BLaER1 (cell line): Measurements from ENCODE around the gene SPAG8.

ENCODE experiments used
- H3K27ac ChIP-seq: shearing (Covaris generic); formaldehyde crosslinking; 2 replicates; pipeline ENCODE4 v1.8.1; 2022
- H3K27me3 ChIP-seq: shearing (Covaris generic); formaldehyde crosslinking; 2 replicates; pipeline ENCODE4 v1.8.1; 2022
- H3K36me3 ChIP-seq: shearing (Covaris generic); formaldehyde crosslinking; 2 replicates; pipeline ENCODE4 v1.8.1; 2022
- H3K4me1 ChIP-seq: shearing (Covaris generic); formaldehyde crosslinking; 2 replicates; pipeline ENCODE4 v1.8.1; 2022
- H3K4me2 ChIP-seq: shearing (Covaris generic); formaldehyde crosslinking; 2 replicates; pipeline ENCODE4 v1.8.1; 2022
- H3K4me3 ChIP-seq: shearing (Covaris generic); formaldehyde crosslinking; 2 replicates; pipeline ENCODE4 v1.8.1; 2022
- H3K9ac ChIP-seq: shearing (Covaris generic); formaldehyde crosslinking; 2 replicates; pipeline ENCODE4 v1.8.1; 2022
- H3K9me3 ChIP-seq: shearing (Covaris generic); formaldehyde crosslinking; 2 replicates; pipeline ENCODE4 v1.8.1; 2022
- H4K20me1 ChIP-seq: shearing (Covaris generic); formaldehyde crosslinking; 2 replicates; pipeline ENCODE4 v1.8.1; 2022
- Cebpa-rat ChIP-seq: shearing (Covaris generic); IDR thresholded peaks from 2 replicates; pipeline ENCODE4 v1.8.1; 2022

SPAG8 gene

GRCh38 chr9:35798658-35799374 is 13.2 kb downstream of the SPAG8 start:
- Histone ChIP-seq H4K20me1 (no peaks in the 10 kb centered on the region), H3K4me3 (no peak overlapping the region), H3K4me1 (no peaks in the 10 kb centered on the region), H3K36me3 (peaks cover 3% of the 10 kb centered on the region; the same call in 1 of the 2 replicates), H3K4me2 (no peak overlapping the region), H3K9ac (no peak overlapping the region), H3K27me3 (no peaks in the 10 kb centered on the region), H3K27ac (no peak overlapping the region), H3K9me3 (no peaks in the 10 kb centered on the region)
- no peak for TF ChIP-seq Cebpa-rat

GRCh38 chr9:35797311-35798109 is 14.6 kb downstream of the SPAG8 start:
- Histone ChIP-seq H3K36me3 (peaks cover 3% of the 10 kb centered on the region; the same call in 1 of the 2 replicates), H3K4me1 (no peaks in the 10 kb centered on the region), H4K20me1 (no peaks in the 10 kb centered on the region), H3K9me3 (no peaks in the 10 kb centered on the region), H3K4me3 (no peak overlapping the region), H3K4me2 (no peak overlapping the region), H3K9ac (no peak overlapping the region), H3K27ac (no peak overlapping the region), H3K27me3 (peaks cover under 1% of the 10 kb centered on the region; the same call in 1 of the 2 replicates)
- TF ChIP-seq Cebpa-rat, result no peak

- H3K36me3 ChIP-seq, result peaks cover 3% of the 10 kb centered on the region; the same call in 1 of the 2 replicates
- no peaks in the 10 kb centered on the region for H3K9me3 ChIP-seq
- peaks cover 13% of the 10 kb centered on the region for H3K27me3 ChIP-seq
- no peak overlapping the region for H3K4me3 ChIP-seq
- peaks cover 4% of the 10 kb centered on the region; the same call in 1 of the 2 replicates for H3K4me1 ChIP-seq
- H4K20me1 ChIP-seq, result no peaks in the 10 kb centered on the region
- H3K27ac ChIP-seq, result no peak overlapping the region
- H3K9ac ChIP-seq, result no peak overlapping the region
- no peak for TF ChIP-seq Cebpa-rat
- no peak overlapping the region for H3K4me2 ChIP-seq
Measured at GRCh38 chr9:35795695-35796094, 16.4 kb downstream of the SPAG8 start.

DNA sequence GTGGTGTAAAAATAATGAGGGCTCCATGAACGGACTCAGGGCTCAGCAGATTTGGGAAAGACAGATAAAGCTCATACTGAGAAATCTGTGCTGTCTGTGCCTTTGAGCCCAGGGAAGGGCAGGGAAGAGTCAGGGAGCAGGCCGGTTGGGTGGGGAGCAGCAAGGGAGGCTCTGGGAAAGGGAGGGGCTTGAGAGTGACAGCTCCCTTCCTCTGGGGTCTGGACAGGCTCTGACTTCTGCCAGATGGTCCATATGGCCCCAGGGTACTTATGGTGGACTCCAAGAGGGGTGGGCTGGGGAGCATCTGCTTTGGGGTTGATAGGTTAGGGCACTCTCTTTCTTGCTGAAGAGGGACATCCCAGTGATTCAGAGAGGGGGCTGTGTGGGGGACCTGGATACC is 18.6 kb downstream of the SPAG8 start:
- Histone ChIP-seq H3K9me3 (no peaks in the 10 kb centered on the region), H3K27ac (no peak overlapping the region), H3K36me3 (no peaks in the 10 kb centered on the region), H3K27me3 (peaks cover 17% of the 10 kb centered on the region), H3K4me1 (peaks cover 8% of the 10 kb centered on the region; the same call in 1 of the 2 replicates), H3K4me3 (no peak overlapping the region), H3K9ac (no peak overlapping the region), H3K4me2 (no peak overlapping the region), H4K20me1 (no peaks in the 10 kb centered on the region)
- TF ChIP-seq Cebpa-rat, result no peak

- no peak overlapping the region for H3K4me3 ChIP-seq
- H3K36me3 ChIP-seq, result no peaks in the 10 kb centered on the region
- TF ChIP-seq Cebpa-rat, result no peak
- no peaks in the 10 kb centered on the region for H3K9me3 ChIP-seq
- no peak overlapping the region for H3K4me2 ChIP-seq
- H3K9ac ChIP-seq, result no peak overlapping the region
- H3K27me3 ChIP-seq, result peaks cover 17% of the 10 kb centered on the region
- no peaks in the 10 kb centered on the region for H4K20me1 ChIP-seq
- no peak overlapping the region for H3K27ac ChIP-seq
- H3K4me1 ChIP-seq, result peaks cover 8% of the 10 kb centered on the region; the same call in 1 of the 2 replicates
Measured at GRCh38 chr9:35792826-35793225, 19.2 kb downstream of the SPAG8 start.

GRCh38 chr9:35792024-35792813 is 19.8 kb downstream of the SPAG8 start:
- TF ChIP-seq Cebpa-rat, result no peak
- H3K4me3 ChIP-seq, result no peak overlapping the region
- no peak overlapping the region for H3K27ac ChIP-seq
- H3K9me3 ChIP-seq, result no peaks in the 10 kb centered on the region
- no peaks in the 10 kb centered on the region for H3K36me3 ChIP-seq
- H3K4me1 ChIP-seq, result peaks cover 12% of the 10 kb centered on the region; the same call in 1 of the 2 replicates
- H4K20me1 ChIP-seq, result no peaks in the 10 kb centered on the region
- H3K4me2 ChIP-seq, result no peak overlapping the region
- no peak overlapping the region for H3K9ac ChIP-seq
- H3K27me3 ChIP-seq, result peaks cover 17% of the 10 kb centered on the region

DNA sequence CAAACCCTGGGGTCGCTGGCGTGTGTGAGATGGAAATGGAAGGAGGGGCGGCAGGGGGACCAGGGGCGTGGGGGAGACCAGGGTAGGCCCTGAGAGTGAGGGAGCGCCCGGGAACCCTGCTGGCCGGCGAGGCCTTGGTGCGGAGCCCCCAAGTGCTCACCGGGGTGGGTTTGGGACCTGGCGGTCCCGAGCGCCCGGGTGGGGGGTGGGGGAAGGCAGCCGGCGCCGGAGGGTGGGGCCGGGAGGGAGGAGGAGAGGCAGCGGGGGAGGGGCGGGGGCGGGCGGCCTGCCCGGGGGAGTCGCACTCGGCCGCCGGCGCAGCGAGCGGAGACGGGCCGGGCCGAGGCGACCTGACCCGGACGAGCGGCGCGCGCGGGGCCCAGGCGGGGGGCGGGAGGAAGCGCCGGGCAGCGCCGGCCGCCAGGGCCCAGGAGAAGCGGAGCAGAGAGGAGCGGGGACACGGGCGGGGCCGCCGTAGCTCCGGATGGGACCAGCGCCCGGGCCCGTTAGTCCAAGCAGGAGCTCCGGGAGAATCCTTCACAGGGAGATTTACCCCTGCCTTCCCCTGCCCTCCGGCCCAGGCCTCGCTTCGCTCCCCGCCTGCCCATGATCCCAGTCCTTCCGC is 20.7 kb downstream of the SPAG8 start, which contains the start of gene NPR2:
Gene NPR2 (plus strand): TSS at position 295 of the 625 bp plus-strand sequence. CDS start 818 bp downstream, outside the sequence.
- TF ChIP-seq Cebpa-rat, result no peak
- no peaks in the 10 kb centered on the region for H3K36me3 ChIP-seq

GRCh38 chr9:35790385-35791296 is 21.4 kb downstream of the SPAG8 start:
- Histone ChIP-seq H3K4me1 (peaks cover 12% of the 10 kb centered on the region; the same call in 1 of the 2 replicates), H3K4me3 (no peak overlapping the region), H3K4me2 (peak overlapping the region; percentile 14; the same call in 1 of the 2 replicates)

More for the DNA sequence above, 20.7 kb downstream of the SPAG8 start, which contains the start of gene NPR2:
- Histone ChIP-seq H3K9me3 (no peaks in the 10 kb centered on the region), H4K20me1 (no peaks in the 10 kb centered on the region), H3K27ac (no peak within 1 kb of the TSS), H3K4me1 (peaks cover 12% of the 10 kb centered on the region; the same call in 1 of the 2 replicates), H3K27me3 (peaks cover 17% of the 10 kb centered on the region), H3K4me2 (peak within 1 kb of the TSS; percentile 44), H3K9ac (no peak within 1 kb of the TSS), H3K4me3 (peak within 1 kb of the TSS; percentile 45; the same call in 1 of the 2 replicates)

More at GRCh38 chr9:35790385-35791296, 21.4 kb downstream of the SPAG8 start:
- no peak for TF ChIP-seq Cebpa-rat
- no peaks in the 10 kb centered on the region for H3K36me3 ChIP-seq
- peaks cover 17% of the 10 kb centered on the region for H3K27me3 ChIP-seq
- no peaks in the 10 kb centered on the region for H4K20me1 ChIP-seq
- no peaks in the 10 kb centered on the region for H3K9me3 ChIP-seq
- H3K9ac ChIP-seq, result no peak overlapping the region
- H3K27ac ChIP-seq, result no peak overlapping the region
